GM12875 (cell line): ENCODE measurements around the gene DIAPH2.

Experiments
- H3K4me3 ChIP-seq: one replicate; pipeline ENCODE4 v1.5.1; 2011; ENCODE audit warnings: low read depth, low read length, control low read depth
- CTCF ChIP-seq: IDR thresholded peaks from 2 replicates; pipeline ENCODE4 v1.5.1; 2011; ENCODE audit warnings: low read depth, mild to moderate bottlenecking, control low read depth, inconsistent platforms, low read length, moderate library complexity, borderline replicate concordance; ENCODE audit not compliant: insufficient read depth

The DIAPH2 gene

DNA sequence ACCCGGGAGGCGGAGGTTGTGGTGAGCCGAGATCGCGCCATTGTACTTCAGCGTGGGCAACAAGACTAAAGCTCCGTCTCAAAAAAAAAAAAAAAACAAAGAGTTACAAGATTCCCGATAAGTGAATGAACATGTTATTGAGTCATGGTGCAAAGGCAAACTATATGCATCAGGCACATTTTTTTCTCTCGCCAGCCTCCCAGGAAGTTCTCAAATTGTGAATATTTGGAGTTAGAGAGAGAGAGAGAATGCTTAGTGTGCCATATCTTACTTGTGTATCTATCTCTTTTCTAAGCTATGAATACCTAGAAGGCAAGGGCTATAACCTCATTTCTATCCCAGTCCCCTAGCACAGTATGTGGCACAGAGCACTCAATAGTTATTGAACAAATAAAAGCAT is 599.9 kb downstream of the DIAPH2 start:
- TF ChIP-seq CTCF = no peak
- no peak overlapping the region for H3K4me3 ChIP-seq

DNA sequence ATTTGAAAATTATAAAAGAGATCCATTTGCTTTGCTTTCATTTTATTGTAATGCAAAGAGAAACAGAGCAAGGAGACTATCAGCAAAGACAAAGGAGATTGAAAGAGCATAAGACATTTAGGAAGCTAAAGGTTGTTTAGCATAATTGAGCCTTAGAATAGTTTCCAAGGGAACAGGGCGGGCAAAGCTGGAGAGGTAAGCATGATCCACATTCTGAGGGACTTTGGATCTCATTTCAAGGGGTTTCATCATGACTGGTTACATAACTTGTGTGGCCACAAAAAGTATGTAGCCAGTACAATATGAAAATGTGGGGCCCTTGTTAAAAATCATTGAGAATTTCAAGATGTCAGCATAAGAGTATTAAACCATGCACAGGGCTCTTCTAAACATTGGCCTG is 605.6 kb downstream of the DIAPH2 start:
- no peak for TF ChIP-seq CTCF
- no peak overlapping the region for H3K4me3 ChIP-seq

- no peak overlapping the region for H3K4me3 ChIP-seq
- no peak for TF ChIP-seq CTCF
Observed at GRCh38 chrX:97294041-97294440, 609.4 kb downstream of the DIAPH2 start.

GRCh38 chrX:97295954-97296353 is 611.3 kb downstream of the DIAPH2 start:
- no peak for TF ChIP-seq CTCF
- no peak overlapping the region for H3K4me3 ChIP-seq

GRCh38 chrX:97306771-97307470 is 622.3 kb downstream of the DIAPH2 start:
- TF ChIP-seq CTCF = no peak
- H3K4me3 ChIP-seq = no peak overlapping the region

DNA sequence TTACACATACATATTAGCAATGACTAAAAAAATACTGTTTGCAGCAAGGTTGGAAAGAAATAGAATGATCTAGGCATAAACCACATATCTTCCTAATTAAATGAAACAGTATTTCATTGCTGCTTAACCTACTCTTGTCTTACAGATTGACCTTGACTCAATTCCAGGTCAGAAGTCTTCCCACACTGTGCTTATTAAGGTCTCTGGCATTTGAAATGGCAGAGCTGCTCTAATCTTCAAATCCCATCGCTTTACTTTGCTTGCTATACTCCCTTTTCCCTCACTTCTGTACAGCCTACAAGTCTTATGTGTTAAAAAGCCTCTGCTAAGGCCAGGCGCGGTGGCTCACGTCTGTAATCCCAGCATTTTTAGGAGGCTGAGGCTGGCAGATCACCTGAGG is 623.5 kb downstream of the DIAPH2 start:
- TF ChIP-seq CTCF = no peak
- no peak overlapping the region for H3K4me3 ChIP-seq

DNA sequence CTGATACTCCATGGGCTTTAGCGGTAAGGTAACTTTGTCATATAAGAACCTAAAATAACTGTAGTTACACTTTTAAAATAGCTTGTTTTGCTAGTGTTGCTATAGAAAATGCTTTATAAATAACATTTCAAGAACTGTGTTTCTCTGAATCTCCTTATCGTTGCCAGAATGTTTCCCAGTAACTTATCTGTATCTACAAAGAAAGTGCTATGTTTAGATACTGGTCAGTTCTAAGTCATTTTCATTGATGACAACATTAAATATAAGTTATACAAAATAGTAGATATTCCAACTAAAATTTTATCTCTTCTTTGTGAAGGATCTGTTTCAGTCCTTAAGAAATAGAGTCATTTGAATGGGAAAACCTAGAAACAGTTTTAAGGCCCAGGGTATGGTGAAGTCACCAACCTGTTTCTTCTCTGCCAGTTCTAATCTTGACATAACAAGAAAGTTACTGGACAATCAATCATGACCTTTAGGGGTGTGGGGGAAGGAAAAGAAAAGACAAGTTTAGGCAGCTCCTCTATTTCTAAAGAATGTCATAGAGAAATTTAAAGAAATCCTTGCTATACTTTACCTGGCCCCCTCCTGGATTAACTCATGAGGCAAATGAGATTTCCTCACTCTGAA is 625.0 kb downstream of the DIAPH2 start:
- no peak overlapping the region for H3K4me3 ChIP-seq
- TF ChIP-seq CTCF = no peak
